HepG2 (cell line): ENCODE measurements around the gene SLBP. TPM values are rescaled to one million over a fixed set of nuclear protein-coding genes. Genes with fewer than 3 reads are reported as not detected.

Experiments
- ASH2L ChIP-seq: fragments of 300-600, 200-600 bp; sonication (generic); IDR thresholded peaks from 2 replicates; pipeline ENCODE4 v1.7.0; 2017; ENCODE audit warnings: low read depth, mild to moderate bottlenecking, moderate library complexity, mixed read lengths, low read length; ENCODE audit not compliant: insufficient read length
- DNMT3B ChIP-seq: conservative IDR thresholded peaks from 2 replicates; pipeline ENCODE4 v1.6.1; 2016; ENCODE audit warnings: missing biosample characterization, control low read depth
- ELF4 ChIP-seq: sonication (generic); formaldehyde crosslinking; IDR thresholded peaks from 2 replicates; pipeline ENCODE4 v1.5.0; 2020; ENCODE audit warnings: missing genetic modification reagents, mild to moderate bottlenecking, moderate library complexity, borderline replicate concordance
- FOXC1 ChIP-seq: sonication (generic); formaldehyde crosslinking; IDR thresholded peaks from 2 replicates; pipeline ENCODE4 v1.8.0; 2022; ENCODE audit warnings: mild to moderate bottlenecking, missing genetic modification reagents, borderline replicate concordance
- HOXD1 ChIP-seq: sonication (generic); formaldehyde crosslinking; IDR thresholded peaks from 2 replicates; pipeline ENCODE4 v1.5.0; 2020; ENCODE audit warnings: missing genetic modification reagents
- KDM2A ChIP-seq: sonication (generic); formaldehyde crosslinking; IDR thresholded peaks from 2 replicates; pipeline ENCODE4 v1.4.0; 2020; ENCODE audit warnings: low read depth, missing genetic modification reagents, borderline replicate concordance
- MXI1 ChIP-seq: IDR thresholded peaks from 3 replicates; pipeline ENCODE4 v1.6.1; 2012; ENCODE audit warnings: low read depth, low read length, inconsistent platforms, borderline replicate concordance
- NFKBIZ ChIP-seq: IDR thresholded peaks from 2 replicates; pipeline ENCODE4 v1.6.1; 2018; ENCODE audit warnings: missing genetic modification reagents, missing compliant biosample characterization
- PCBP2 ChIP-seq: fragments of 200-400 bp; formaldehyde crosslinking; optimal IDR thresholded peaks from 2 replicates; pipeline ENCODE3; 2018; ENCODE audit warnings: low read length, low read depth; ENCODE audit not compliant: poor library complexity, severe bottlenecking
- POLR2AphosphoS2 ChIP-seq: IDR thresholded peaks from 2 replicates; pipeline ENCODE4 v1.6.1; 2011; ENCODE audit warnings: low read depth, low read length, improper control_type of control experiment
- PRPF4 ChIP-seq: fragments of 200-400 bp; formaldehyde crosslinking; IDR thresholded peaks from 2 replicates; pipeline ENCODE4 v1.6.1; 2016; ENCODE audit warnings: low read length, low read depth; ENCODE audit not compliant: poor library complexity, severe bottlenecking
- SETDB1 ChIP-seq: sonication (generic); formaldehyde crosslinking; IDR thresholded peaks from 2 replicates; pipeline ENCODE4 v1.5.1; 2020; ENCODE audit warnings: missing genetic modification reagents, mild to moderate bottlenecking, borderline replicate concordance
- THAP11 ChIP-seq: IDR thresholded peaks from 2 replicates; pipeline ENCODE4 v1.6.1; 2016; ENCODE audit warnings: missing biosample characterization, missing genetic modification reagents
- TOPORS ChIP-seq: sonication (generic); formaldehyde crosslinking; IDR thresholded peaks from 2 replicates; pipeline ENCODE4 v1.8.0; 2023; ENCODE audit warnings: mild to moderate bottlenecking, missing genetic modification reagents
- TRIM22 ChIP-seq: fragments of 450-650 bp; IDR thresholded peaks from 2 replicates; pipeline ENCODE4 v1.6.1; 2017
- ZBTB39 ChIP-seq: sonication (generic); formaldehyde crosslinking; IDR thresholded peaks from 2 replicates; pipeline ENCODE4 v1.5.0; 2020; ENCODE audit warnings: missing genetic modification reagents
- ZMYM3 ChIP-seq: sonication (generic); formaldehyde crosslinking; IDR thresholded peaks from 2 replicates; pipeline ENCODE4 v1.5.1; 2020; ENCODE audit warnings: mild to moderate bottlenecking, missing genetic modification reagents
- ZNF12 ChIP-seq: sonication (generic); formaldehyde crosslinking; IDR thresholded peaks from 2 replicates; pipeline ENCODE4 v1.5.0; 2020; ENCODE audit warnings: missing genetic modification reagents
- ZNF317 ChIP-seq: sonication (generic); formaldehyde crosslinking; IDR thresholded peaks from 2 replicates; pipeline ENCODE4 v1.5.0; 2020; ENCODE audit warnings: mild to moderate bottlenecking, missing genetic modification reagents
- ZNF468 ChIP-seq: sonication (generic); formaldehyde crosslinking; IDR thresholded peaks from 2 replicates; pipeline ENCODE4 v1.8.0; 2022; ENCODE audit warnings: mild to moderate bottlenecking, moderate library complexity, missing genetic modification reagents
- ZNF569 ChIP-seq: sonication (generic); formaldehyde crosslinking; IDR thresholded peaks from 2 replicates; pipeline ENCODE4 v1.5.0; 2020; ENCODE audit warnings: mild to moderate bottlenecking, missing genetic modification reagents, moderate library complexity, borderline replicate concordance
- ZNF644 ChIP-seq: IDR thresholded peaks from 2 replicates; pipeline ENCODE4 v1.6.1; 2016; ENCODE audit warnings: low read depth
- ZNF720 ChIP-seq: sonication (generic); formaldehyde crosslinking; IDR thresholded peaks from 2 replicates; pipeline ENCODE4 v1.4.0; 2020; ENCODE audit warnings: missing genetic modification reagents
- ZNF83 ChIP-seq: sonication (generic); formaldehyde crosslinking; IDR thresholded peaks from 2 replicates; pipeline ENCODE4 v1.4.0; 2020; ENCODE audit warnings: missing genetic modification reagents, mild to moderate bottlenecking, borderline replicate concordance
- polyA plus RNA-seq, 8 experiments: library from polyadenylated mRNA; depleted of rRNA in 3 of 8; stranded (reverse) in 7 of 8; unstranded in 1 of 8; fragments of >200 nt; fragmentation: Illumina TruSeq in 4 of 8; extraction: Trizol in 4 of 8; gene quantifications; 2 replicates each; pipeline versions ENCODE4 v1.2.1 to v1.2.3, GENCODE V29; 2011 to 2016; ENCODE audit warnings: low read depth in 4 of 8, missing spikeins in 1 of 8, mixed read lengths in 1 of 8; ENCODE audit not compliant: insufficient read depth in 1 of 8
- total RNA-seq, 5 experiments: library from RNA; depleted of rRNA; stranded (reverse); fragments of >200 nt; fragmentation: Illumina TruSeq; extraction: Trizol; gene quantifications; 2 replicates each; pipeline ENCODE4 v1.2.3, GENCODE V29; 2016; ENCODE audit warnings: low read depth in 1 of 5
- TF ChIP-seq, protein P1 (sequence below): IDR thresholded peaks from 2 replicates; pipeline ENCODE4 v1.6.1; 2016; ENCODE audit warnings: mild to moderate bottlenecking
- TF ChIP-seq, protein P2 (sequence below): sonication (generic); formaldehyde crosslinking; IDR thresholded peaks from 2 replicates; pipeline ENCODE4 v1.8.0; 2022; ENCODE audit warnings: missing genetic modification reagents, low read depth, mild to moderate bottlenecking, borderline replicate concordance

The SLBP gene
- total and polyA plus RNA-seq, 2 of the 13 experiments (the other 11 are each of a cell fraction or from before 2014, with no cell fraction given): 43.9 to 104 TPM

GRCh38 chr4:1746919-1747602, 34.9 kb upstream of the SLBP start (continued):
- TF ChIP-seq, protein P1, sequence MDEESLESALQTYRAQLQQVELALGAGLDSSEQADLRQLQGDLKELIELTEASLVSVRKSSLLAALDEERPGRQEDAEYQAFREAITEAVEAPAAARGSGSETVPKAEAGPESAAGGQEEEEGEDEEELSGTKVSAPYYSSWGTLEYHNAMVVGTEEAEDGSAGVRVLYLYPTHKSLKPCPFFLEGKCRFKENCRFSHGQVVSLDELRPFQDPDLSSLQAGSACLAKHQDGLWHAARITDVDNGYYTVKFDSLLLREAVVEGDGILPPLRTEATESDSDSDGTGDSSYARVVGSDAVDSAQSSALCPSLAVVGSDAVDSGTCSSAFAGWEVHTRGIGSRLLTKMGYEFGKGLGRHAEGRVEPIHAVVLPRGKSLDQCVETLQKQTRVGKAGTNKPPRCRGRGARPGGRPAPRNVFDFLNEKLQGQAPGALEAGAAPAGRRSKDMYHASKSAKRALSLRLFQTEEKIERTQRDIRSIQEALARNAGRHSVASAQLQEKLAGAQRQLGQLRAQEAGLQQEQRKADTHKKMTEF (CRISPR knock-in tag): peak; percentile 53; the same call in 1 of the 2 replicates
- peak; percentile 32; the same call in 1 of the 2 replicates for TF ChIP-seq THAP11
- peak; percentile 82; the same call in 1 of the 2 replicates for TF ChIP-seq HOXD1
- no peak for TF ChIP-seq TRIM22
- no peak for TF ChIP-seq PRPF4
- no peak for TF ChIP-seq POLR2AphosphoS2
- TF ChIP-seq FOXC1 (CRISPR knock-in tag): no peak
- no peak for TF ChIP-seq ASH2L
- TF ChIP-seq ZNF317 (CRISPR knock-in tag): peak; percentile 26; the same call in 1 of the 2 replicates
- no peak for TF ChIP-seq DNMT3B
- no peak; the same call in 2 of the 3 replicates for TF ChIP-seq MXI1
- no peak for TF ChIP-seq ZNF468 (CRISPR knock-in tag)
- no peak for TF ChIP-seq ZBTB39
- peak; percentile 83 for TF ChIP-seq KDM2A (CRISPR knock-in tag)
- TF ChIP-seq, protein P2, sequence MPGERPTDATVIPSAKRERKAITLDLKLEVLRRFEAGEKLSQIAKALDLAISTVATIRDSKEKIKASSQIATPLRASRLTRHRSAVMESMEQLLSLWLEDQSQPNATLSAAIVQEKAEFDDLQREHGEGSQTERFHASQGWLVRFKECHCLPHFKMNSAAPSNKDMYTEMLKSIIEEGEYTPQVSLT: no peak
- TF ChIP-seq SETDB1: no peak
- TF ChIP-seq ZNF720 (CRISPR knock-in tag): no peak
- no peak for TF ChIP-seq PCBP2
- TF ChIP-seq ZNF569 (CRISPR knock-in tag): no peak
- TF ChIP-seq ZNF644 (CRISPR knock-in tag): no peak
- peak; percentile 60; the same call in 1 of the 2 replicates for TF ChIP-seq ZMYM3 (CRISPR knock-in tag)
- TF ChIP-seq TOPORS (CRISPR knock-in tag): no peak
- no peak; the same call in 1 of the 2 replicates for TF ChIP-seq ZNF83 (CRISPR knock-in tag)
- TF ChIP-seq ZNF12 (CRISPR knock-in tag): peak; percentile 40; the same call in 1 of the 2 replicates
- no peak for TF ChIP-seq ELF4 (CRISPR knock-in tag)
- 0 out of 2 replicates have a peak, but pooled peaks have one; percentile 33 for TF ChIP-seq NFKBIZ (CRISPR knock-in tag)
